ENCODE measurements around the gene EFNA4. TPM values are rescaled to one million over a fixed set of nuclear protein-coding genes. Genes with fewer than 3 reads are reported as not detected.

EFNA4 gene
- total RNA-seq, 1 experiment from 2014 or later, result 36.7 TPM

GRCh38 chr1:155064111-155064831 is 731 bp downstream of the EFNA4 start:
- Histone ChIP-seq H3K4me2 (ENCODE audit: low read length) (peak overlapping the region; percentile 82), H3F3A (ENCODE audit: low read length, unreplicated experiment) (no peaks in the 10 kb centered on the region), H3K4me1 (ENCODE audit: insufficient read depth, low read length) (peaks cover 21% of the 10 kb centered on the region), H3K27ac (ENCODE audit: low read length) (no peak overlapping the region), H2AFZ (ENCODE audit: low read length) (peak overlapping the region; percentile 83), H4K20me1 (ENCODE audit: low read length) (no peaks in the 10 kb centered on the region), H3K9me2 (replicated peaks; ENCODE audit: low read length) (no peaks in the 10 kb centered on the region), H3K27me3 (ENCODE audit: low read length) (no peaks in the 10 kb centered on the region), H3K9me3 (ENCODE audit: low read length) (no peaks in the 10 kb centered on the region), H3K9ac (ENCODE audit: low read length) (peak overlapping the region; percentile 55), H3K36me3 (ENCODE audit: low read depth, low read length) (peaks cover 11% of the 10 kb centered on the region; the same call in 1 of the 2 replicates), H3K4me3 (ENCODE audit: low read length) (peak overlapping the region; percentile 76), H3K79me2 (ENCODE audit: low read length) (peaks cover 14% of the 10 kb centered on the region)
- ATAC-seq, result peak; percentile 17
- BruUV-seq (replicated peaks), result TSS peak; percentile 68
- POLR2A ChIA-PET (ENCODE audit: unreplicated experiment), result interaction anchor here (0.6 to 1.0 kb wide), 2 partner anchors 91 to 1280 kb away, joined by 4 to 5 read pairs; no protein-coding TSS in a partner anchor
- no peak for TF ChIP-seq EZH2 (IDR thresholded peaks at IDR 0.05; ENCODE audit: low read length, unreplicated experiment)
- TF ChIP-seq EZH2phosphoT487 (IDR thresholded peaks at IDR 0.05; ENCODE audit: borderline replicate concordance, low read length), result no peak
- TF ChIP-seq CTCF (conservative IDR thresholded peaks at IDR 0.05; ENCODE audit: low read depth, low read length), result no peak
- CTCF ChIA-PET, result interaction anchor here (0.8 to 2.3 kb wide), 2 partner anchors 11 to 20 kb away, joined by 3 to 14 read pairs; no protein-coding TSS in a partner anchor
- DNase-seq, result no peak
- intact Hi-C loops (cut with micrococcal nuclease), result loop anchor here (5.0 kb wide), 1 partner anchor 92 kb away; the partner anchor contains the start of genes CKS1B and SHC1

- Histone ChIP-seq H4K20me1 (ENCODE audit: low read length) (no peaks in the 10 kb centered on the region), H3K4me1 (ENCODE audit: insufficient read depth, low read length) (peaks cover 21% of the 10 kb centered on the region), H3K9me2 (replicated peaks; ENCODE audit: low read length) (no peaks in the 10 kb centered on the region), H3F3A (ENCODE audit: low read length, unreplicated experiment) (no peaks in the 10 kb centered on the region), H3K27ac (ENCODE audit: low read length) (no peak overlapping the region), H3K27me3 (ENCODE audit: low read length) (no peaks in the 10 kb centered on the region), H3K9me3 (ENCODE audit: low read length) (no peaks in the 10 kb centered on the region), H3K9ac (ENCODE audit: low read length) (no peak overlapping the region), H2AFZ (ENCODE audit: low read length) (no peak overlapping the region), H3K4me2 (ENCODE audit: low read length) (peak overlapping the region; percentile 82), H3K4me3 (ENCODE audit: low read length) (peak overlapping the region; percentile 76), H3K36me3 (ENCODE audit: low read depth, low read length) (peaks cover 7% of the 10 kb centered on the region; the same call in 1 of the 2 replicates), H3K79me2 (ENCODE audit: low read length) (peaks cover 14% of the 10 kb centered on the region)
- BruUV-seq (replicated peaks), result no TSS peak
- TF ChIP-seq EZH2 (IDR thresholded peaks at IDR 0.05; ENCODE audit: low read length, unreplicated experiment), result no peak
- no peak for TF ChIP-seq CTCF (conservative IDR thresholded peaks at IDR 0.05; ENCODE audit: low read depth, low read length)
- TF ChIP-seq EZH2phosphoT487 (IDR thresholded peaks at IDR 0.05; ENCODE audit: borderline replicate concordance, low read length), result no peak
- DNase-seq (no peak), ATAC-seq (no peak)
- intact Hi-C loops (cut with micrococcal nuclease), result loop anchor here (5.0 kb wide), 1 partner anchor 93 kb away; the partner anchor contains the start of genes CKS1B and SHC1
- CTCF ChIA-PET, result interaction anchor here (0.8 kb wide), 1 partner anchor 10 kb away, joined by 3 read pairs; no protein-coding TSS in a partner anchor
- POLR2A ChIA-PET (ENCODE audit: unreplicated experiment), result no interaction called here
These were observed 1.4 kb downstream of the EFNA4 start for GRCh38 chr1:155064832-155065429.

Data from PC-3 (cell line).